Placental epithelial cell (primary cell): ENCODE measurements around the gene SLC35D1. TPM values are rescaled to one million over a fixed set of nuclear protein-coding genes. Genes with fewer than 3 reads are reported as not detected.

Experiments
- small RNA-seq: library from RNA; depleted of rRNA; stranded (forward); fragments of <200 nt; gene quantifications from one replicate; pipeline ENCODE3, GENCODE V24; 2012
- total RNA-seq: library from RNA; depleted of rRNA; stranded (reverse); fragments of >200 nt; gene quantifications from 2 replicates; pipeline ENCODE4 v1.2.3, GENCODE V29; 2012

The SLC35D1 gene
- total RNA-seq = 12.6 and 15.3 TPM in 2 replicates

DNA sequence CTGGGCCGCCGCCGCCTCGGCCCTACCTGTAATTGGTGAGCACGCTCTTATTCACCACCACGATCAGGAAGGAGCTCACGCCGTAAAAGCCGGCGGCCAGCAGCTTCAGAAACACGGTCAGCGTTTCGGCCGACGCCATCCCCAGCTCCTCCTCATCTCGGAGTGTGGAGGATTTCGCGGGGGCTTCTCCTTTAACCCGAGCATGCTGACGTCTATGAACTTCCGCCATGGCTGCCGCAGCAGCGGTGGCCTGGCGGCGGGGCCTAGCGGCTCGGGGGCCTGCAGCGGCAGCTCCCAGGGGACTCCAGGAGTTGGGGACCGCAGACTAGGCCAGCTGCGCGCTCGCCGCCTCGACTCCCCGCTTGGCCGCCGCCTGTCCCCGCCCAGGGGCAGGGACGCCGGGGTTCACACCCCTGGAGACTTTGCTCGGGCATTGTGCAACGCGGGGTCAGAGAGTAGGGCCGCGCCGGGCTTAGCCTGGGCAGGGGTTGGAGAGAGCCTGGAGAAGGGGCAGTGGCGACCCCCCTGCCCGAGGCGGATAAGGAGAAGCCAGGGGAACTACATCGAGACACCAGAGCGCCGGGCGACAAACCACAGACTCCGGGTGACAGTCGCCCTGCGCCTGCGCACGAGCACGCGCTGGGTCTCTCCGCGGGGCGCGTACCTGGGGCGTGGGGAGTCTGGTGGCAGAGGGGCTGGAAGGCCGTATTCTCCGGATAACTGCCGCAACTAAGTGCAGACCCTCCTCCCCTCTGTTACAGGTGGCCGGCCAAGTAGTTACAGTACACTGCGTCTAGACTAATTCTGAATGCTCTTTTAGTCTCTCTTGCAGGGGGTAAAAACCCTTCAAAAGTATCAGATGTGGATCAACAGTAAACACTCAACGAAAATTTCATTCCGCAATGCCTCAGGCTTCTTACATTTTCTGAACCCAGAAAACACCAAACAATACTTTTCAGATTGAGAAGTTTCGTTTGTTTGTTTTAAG is at the start of gene SLC35D1:
Gene SLC35D1, minus strand, starts transcription at position 364 of the 988 bp plus-strand sequence. Its CDS starts 135 bp downstream, at position 229.

Small RNAs within 50 kb of the gene (small RNA-seq; reads per million reads assigned to genes)
- not detected for gene RF00322

Other genes starting within 250 kb of the SLC35D1 start
- gene DNAI4, start 129.3 kb downstream of the SLC35D1 start, total RNA-seq = 4.0 and 12.2 TPM in 2 replicates
- 22.8 and 26.6 TPM in 2 replicates for gene MIER1, start 129.2 kb downstream of the SLC35D1 start, total RNA-seq
- gene C1orf141, start 80.8 kb upstream of the SLC35D1 start, total RNA-seq = not detected in 2 replicates
- gene IL23R, start 112.3 kb upstream of the SLC35D1 start, total RNA-seq = not detected in 2 replicates